GM18511 (cell line): ENCODE results near the gene FAM13B.
"Not testable (repeated sequence)": the region's sequence is repeated elsewhere in the genome, so short reads cannot be mapped to it uniquely, and the experiment has no call there.

Experiments used
- ATAC-seq: cut with Tn5 transposase; IDR thresholded peaks from one replicate; pipeline ENCODE4 v1.9.1; 2021; ENCODE audit warnings: mild to moderate bottlenecking, moderate library complexity; ENCODE audit not compliant: unreplicated experiment

The FAM13B gene

DNA sequence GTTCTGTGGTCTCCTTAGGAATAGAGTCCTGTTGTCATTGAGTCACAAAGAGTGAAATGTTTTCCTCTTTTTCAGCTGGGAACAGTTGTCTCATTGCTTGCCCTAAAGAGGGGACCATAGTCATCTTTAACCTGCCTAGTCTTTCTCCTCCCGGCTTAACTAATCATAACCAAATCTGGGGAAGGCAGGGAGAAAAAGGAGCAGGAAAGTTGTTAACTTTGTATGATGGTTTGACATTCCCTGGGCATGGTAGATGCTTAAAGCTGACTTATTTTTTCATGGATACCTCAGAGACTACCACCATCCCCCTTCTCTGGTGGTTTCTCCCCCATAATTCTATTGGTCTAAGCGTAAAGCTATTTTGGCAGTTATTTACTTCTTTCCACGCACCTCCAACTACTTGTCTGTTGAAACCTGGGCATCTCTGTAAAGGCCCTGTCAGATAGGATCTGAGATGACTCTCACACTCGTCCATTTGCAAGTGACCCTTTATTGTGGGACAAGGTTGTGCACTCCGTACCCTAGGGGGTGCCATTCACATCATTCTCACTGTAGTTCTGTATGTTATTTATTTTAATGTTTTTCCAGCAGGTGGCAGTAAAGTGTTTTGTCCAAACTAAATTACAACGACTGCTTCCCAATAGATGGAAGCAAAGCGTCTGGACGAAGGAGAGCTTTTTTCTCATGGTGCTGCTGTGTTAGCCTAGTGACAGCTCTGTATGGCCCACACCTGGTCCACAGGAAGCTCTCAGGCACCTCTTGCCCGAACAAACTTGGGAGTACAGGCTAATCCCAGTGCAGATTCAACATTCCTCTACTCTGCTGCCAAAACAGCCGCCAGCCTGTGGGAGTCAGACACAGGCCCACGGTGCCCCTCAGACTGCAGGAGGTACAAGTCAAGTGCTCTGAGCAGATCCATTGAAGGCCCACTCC, 3.0 kb upstream of the FAM13B start:
- ATAC-seq: peak; percentile 37

DNA sequence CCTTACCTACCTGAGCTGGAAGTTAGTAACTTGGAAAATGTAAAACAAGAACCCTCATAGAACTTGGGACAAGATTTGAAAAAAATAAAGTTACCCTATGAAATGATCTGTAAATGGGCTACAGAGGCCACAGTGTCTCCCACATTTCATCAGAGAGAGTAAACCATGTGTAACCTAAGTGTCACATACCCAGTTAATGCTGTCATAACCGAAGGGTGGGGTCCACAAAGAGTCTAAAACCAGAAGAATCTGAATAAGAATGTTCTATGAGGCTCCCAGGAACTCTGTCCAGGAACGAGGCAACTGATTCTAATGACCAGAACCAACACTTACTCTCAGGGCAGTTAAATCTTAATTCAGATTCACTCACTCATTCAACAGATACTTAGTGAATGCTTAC, 1.0 kb upstream of the FAM13B start:
- ATAC-seq: no peak

DNA sequence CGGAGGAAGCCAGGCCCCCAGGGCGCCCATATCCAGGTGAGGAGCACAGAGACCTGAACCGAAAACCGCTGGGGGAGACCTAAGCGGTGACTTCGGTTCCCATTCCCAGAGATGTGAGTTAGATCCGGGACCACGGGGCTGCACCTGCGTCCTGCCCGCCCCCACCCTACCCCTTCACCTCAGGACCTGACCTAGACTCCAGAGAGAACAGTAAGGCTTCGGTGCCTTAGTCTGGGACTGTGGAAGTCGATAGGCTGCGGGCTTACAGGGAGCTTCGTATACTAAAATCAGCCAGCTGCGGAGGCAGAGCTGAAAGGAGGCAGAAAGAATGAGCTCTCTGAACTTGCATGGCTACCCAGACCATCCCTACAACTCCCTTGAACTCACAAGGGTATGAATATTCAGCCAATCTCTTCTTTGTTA, 518 bp upstream of the FAM13B start:
- peak; percentile 7 for ATAC-seq

DNA sequence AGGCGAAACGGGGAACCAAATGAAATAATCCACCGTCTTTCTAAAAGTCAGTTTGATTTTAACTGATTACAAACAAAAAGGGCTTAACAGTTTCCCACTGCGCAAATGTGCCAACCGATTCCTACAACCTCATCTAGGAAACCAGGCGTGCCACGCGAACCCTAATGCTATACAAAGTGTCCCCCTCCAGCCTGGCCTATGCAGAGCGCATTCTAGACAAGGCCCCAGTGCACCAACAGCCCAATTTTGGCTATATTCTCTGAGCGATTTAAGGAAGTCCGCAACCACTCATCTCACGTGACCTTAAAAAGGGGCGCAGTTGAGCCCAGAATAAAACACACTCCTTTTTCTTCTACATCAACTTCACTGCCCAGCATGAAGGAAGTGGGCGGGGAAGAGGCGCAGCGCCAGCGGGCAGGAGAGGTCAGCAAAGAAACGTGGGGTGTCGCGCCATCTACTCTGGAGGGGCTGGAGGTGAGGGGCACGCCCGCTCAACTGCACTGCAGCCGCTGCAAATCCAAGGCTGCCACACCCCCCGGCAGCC, 779 bp downstream of the FAM13B start:
- peak; percentile 57 for ATAC-seq

DNA sequence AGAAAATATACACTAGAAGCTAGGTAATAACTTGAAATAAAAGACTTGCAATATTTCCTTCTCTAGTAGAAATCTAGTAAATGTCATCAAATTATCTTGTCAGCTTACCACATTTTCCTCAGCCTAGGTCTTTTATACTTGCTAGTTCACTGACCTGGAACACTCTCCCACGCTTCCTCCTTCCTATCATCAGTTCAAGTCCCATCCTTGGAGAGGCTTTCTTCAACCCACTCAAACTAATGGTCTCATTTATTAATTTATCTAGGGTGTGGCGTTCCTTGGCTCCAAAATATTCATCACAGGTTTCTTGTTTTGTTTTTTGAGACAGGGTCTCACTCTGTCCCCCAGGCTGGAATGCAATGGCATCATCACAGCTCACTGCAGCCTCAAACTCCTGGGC, 2.9 kb downstream of the FAM13B start:
- no peak for ATAC-seq

DNA sequence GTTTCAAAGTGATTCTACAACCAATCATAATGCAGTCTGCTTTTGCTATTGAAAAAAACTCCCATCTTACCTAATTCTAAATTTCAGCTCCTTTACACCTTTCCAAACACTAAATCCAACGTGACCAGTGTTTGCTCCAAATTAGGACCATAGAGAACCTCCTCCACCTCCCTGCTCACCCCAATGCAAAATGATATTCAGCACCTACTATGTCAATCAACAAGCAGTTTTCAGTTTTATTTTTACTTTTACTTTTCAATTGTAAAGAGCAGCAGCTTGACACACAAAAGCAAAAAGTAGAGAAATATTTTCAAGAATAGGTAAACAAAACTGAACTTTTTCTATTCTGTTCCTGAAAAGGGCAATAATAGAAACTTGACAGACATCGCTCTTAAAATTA, 3.4 kb downstream of the FAM13B start:
- ATAC-seq: no peak

DNA sequence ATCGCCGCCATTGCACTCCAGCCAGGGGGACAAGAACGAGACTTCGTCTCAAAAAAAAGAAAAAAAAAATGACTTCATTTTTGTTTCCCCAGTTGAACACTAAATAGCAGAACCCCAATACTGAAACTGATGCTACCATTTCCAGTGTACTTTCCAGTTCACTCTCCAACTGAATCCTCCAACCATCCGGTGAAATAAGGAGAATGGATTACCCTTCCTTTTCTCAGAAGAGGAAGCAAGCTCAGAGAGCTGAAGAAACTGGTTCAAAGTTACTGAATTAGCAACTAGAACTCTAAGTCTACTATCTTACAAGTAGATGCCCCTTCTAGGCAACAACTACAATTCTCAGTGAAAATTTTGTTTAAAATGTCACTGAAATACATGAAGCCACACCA, 3.9 kb downstream of the FAM13B start:
- ATAC-seq: no peak

DNA sequence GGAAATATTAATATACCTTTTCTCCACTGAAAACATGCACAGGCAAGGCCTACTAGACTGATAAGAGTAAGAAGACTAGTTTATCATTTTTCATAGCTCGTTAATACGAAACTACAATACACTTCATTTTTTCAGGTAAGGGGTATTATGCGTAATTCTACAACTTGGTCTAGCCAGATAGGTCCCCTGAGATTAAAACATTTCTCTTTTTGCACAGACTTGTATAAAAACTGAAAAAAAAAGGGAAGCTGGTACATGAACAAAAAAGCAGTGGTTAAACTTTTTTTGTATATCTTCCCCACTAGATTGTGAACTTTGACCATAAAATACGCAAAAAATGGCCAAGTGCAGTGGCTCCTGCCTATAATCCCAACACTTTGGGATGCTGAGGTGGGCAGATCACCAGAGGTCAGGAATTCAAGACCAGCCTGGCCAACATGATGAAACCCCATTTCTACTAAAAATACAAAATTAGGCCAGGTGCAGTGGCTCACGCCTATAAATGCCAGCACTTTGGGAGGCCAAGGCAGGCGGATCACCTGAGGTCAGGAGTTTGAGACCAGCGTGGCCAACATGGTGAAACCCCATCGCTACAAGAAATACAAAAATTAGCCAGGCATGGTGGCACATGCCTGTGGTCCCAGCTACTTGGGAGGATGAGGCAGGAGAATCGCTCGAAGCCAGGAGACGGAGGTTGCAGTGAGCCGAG, 4.5 kb downstream of the FAM13B start:
- not testable (repeated sequence) for ATAC-seq

DNA sequence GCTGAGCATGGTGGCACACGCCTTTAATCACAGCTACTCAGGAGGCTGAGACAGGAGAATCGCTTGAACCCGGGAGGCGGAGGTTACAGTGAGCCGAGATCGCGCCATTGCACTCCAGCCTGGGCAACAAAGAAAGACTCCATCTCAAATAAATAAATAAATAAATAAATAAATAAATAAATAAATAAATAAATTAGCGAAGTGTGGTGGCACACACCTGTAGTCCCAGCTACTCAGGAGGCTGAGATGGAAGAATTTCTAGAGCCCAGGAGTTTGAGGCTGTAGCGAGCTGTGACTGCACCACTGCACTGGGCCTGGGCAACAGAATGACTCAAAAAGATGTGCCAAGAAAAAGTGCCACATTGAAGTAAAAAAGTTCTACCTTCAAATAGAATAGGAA, 6.1 kb downstream of the FAM13B start:
- ATAC-seq: not testable (repeated sequence)

DNA sequence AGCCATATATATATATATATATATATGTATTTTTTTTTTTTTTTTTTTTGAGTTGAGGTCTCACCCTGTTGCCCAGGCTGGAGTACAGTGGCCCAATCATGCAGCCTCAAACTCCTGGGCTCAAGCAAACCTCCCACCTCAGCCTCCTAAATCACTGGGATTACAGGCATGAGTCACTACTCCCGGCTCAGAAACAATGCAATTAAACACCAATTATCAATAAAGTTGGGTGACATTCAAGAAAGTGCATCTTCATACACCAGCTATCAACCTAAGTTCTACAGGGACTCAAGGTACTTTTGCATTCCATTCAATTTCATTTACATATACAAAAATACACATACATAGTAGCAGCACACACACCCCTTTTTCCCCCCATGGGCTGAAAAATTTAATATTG, 7.6 kb downstream of the FAM13B start:
- ATAC-seq: no peak

DNA sequence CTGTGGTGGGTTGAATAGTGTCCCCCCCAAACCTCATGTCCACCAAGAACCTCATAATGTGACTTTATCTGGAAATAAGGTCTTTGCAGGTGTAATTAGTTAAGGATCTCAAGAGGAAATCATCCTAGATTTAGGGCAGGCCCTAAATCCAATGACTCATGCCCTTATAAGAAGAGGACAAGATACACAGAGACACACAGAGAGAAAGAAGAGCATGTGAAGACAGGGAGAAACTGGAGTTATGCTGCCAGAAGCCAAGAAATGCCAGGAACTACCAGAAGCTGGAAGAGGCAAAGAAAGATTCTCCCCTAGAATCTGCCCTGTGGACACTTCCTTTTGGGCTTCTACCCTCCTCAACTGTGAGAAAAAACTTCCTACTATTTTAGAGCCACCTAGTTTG, 8.8 kb downstream of the FAM13B start:
- ATAC-seq: no peak

DNA sequence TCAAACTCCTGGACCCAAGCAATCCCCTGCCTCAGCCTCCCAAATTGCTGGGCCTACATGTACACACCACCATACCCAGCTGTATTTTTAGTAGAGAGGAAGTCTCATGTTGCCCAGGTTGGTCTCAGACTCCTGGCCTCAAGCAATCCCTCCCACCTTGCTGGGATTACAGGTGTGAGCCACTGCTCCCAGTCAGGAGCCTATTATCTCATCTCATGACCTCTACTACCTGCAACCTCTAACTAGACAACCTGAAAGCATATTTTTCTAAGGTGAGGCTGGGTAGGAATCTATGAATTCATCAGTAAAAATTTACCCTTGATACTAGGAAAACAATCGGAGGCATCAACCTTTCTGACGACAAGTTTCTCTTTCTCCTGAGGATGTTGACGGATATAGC, 10.0 kb downstream of the FAM13B start:
- no peak for ATAC-seq

DNA sequence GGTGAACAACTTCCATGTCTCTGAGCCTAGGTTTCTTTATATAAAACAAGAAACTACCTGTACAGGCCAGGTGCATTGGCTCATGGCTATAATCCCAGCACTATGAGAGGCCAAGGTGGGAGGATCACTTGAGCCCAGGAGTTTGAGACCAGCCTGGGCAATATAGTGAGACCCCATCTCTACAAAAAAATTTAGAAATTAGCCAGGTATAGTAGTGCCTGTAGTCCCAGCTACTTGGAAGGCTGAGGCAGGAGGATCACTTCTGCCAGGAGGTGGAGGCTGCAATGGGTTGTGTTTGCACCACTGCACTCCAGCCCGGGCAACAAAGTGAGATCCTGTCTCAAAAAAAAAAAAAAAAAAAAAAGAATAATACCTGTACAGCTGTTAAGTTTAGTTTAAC, 11.1 kb downstream of the FAM13B start:
- ATAC-seq: no peak

DNA sequence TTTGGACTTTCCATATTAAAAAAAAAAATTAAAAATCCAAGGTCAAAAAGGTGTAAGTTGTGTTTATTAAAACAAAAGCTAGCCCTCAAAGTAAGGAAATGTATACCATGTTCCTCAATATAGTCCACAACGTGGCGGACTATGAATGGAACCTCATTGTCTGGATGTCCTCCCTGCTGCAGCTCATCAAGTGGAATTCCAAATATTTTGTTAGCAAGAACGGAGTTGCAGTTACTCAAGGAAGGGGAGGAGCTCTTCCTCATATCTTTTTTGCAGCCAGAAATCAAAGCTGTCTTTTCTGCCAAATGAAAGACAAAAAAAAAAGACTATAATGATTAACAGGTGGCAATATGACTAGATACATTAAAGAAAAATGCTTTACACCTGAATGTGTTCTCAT, 14.0 kb downstream of the FAM13B start:
- no peak for ATAC-seq

DNA sequence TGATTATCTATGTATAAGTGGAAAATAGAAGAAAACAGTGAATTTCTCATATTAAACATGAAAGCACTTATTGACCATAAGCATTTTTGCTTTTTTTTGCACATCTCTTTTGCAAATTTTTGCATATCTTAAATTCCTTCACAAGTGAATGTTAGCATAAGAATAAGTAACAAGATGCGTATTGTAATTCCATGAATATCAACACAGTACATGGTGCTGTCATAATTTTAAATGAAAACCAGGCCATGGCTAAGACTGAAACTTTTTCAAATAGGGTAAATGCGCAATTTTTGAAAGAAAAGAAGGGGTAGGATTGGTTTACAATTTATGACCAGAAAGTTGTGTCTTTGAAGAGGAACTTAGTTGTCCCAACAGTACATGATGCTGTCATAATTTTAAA, 17.0 kb downstream of the FAM13B start:
- ATAC-seq: no peak

DNA sequence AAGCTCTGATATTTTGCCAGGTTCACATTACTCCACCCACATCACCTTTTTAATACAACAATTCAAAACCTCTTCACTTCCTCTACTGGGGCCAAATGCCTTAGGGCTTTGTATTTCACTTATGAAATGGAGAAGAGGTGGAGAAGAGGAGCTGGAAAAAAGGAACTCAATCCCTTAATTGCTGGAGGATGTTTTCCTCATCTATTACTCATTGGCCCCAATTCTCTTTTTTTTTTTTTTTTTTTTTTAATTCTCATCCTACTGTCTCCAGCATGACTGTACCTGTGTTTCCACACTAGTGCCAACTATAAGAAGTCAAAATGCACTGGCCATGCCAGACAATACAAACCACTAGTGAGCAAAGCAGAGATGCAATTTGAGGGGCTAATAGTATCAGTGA, 20.9 kb downstream of the FAM13B start:
- no peak for ATAC-seq

DNA sequence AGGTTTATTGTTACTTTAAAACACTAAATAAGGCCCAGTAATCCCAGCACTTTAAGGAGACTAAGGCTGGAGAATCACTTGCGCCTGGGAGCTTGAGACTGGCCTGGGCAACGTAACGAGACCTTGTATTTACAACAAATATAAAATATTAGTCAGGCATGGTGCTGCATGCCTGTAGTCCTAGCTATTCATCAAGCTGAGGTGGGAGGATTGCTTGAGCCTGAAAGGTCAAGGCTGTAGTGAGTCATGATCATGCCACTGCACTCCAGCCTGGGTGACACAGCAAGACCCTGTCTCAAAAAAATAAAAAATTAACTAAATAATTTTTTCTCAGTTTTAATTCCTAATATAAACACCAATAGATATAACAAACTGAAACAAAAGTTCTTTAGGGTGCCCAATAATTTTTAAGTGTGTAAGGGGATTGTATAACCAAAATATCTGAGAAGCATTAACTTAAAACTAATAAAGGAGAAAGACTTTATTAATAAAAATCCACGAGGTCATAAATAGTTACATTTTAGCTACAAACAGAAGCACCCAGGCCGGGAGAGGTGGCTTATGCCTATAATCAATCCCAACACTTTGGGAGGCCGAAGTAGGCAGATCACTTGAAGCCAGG, 32.7 kb downstream of the FAM13B start:
- ATAC-seq: no peak

DNA sequence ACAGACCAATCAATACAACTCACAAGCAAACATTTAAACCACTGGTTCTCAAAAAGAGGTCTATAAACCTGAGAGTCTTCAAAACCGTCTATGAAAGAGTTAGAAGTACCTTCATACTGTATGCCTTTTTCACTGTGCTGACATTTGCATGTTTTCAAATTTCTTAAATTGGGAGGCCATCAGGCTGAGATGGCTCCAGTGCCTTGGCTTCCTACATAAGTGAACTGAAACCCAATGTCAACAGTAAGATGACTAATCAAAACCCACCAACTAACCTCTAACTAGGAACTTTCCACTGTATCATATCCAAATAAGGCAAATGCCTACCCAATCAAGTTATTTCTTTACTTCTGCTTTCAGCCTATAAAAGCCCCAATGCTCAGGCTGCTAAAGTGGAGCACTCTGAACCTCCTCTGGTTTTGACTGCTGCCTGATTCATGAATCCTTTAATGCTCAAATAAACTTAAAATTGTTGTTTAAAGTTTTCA, 35.1 kb downstream of the FAM13B start:
- ATAC-seq: no peak

DNA sequence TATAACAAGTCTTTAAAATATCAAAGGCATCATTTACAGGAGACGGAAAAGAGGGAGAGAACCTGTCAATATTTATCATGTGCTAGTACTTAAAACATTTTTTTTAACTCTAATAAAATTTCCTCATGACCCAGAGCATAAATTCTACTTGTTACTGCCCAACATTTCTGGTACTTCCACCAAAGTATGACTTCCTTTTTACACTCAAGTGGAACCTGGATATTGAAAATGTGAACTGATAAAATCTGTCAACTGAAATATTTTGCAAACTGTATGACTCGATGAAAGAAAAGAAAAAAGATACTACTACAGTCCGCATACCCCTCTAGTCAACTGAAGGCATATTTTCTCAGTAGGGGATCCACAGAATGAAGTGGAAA, 37.1 kb downstream of the FAM13B start:
- no peak for ATAC-seq

DNA sequence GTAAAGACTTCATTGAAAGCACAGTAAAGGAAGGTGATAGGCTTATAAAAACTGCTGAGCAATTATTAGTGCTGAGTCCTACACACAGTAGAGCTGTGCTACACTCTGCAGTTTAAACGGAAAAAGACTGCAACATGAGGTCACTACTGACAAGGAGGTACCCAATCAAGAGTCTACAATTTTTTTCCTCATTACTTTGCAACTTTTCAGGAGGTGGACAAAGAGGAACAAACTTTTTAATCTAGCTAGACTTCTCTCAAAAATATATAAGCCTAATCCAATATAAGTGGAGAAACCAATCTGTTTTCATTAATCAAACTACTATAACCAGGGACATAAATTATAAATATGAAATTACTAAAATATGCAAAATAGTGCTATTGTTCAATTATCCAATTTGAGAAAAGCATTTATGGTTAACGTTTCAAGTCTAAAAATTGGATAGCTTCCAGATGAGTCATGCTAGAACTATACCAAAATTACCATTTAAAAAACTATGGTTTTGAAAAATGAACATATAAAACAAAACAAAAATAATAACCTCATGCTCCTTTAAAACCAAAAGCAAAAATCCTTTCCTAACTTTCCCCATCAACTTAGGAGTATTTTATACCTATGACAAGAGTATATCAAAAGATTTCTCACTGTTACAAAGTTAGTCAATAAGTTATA, 37.7 kb downstream of the FAM13B start:
- ATAC-seq: no peak

DNA sequence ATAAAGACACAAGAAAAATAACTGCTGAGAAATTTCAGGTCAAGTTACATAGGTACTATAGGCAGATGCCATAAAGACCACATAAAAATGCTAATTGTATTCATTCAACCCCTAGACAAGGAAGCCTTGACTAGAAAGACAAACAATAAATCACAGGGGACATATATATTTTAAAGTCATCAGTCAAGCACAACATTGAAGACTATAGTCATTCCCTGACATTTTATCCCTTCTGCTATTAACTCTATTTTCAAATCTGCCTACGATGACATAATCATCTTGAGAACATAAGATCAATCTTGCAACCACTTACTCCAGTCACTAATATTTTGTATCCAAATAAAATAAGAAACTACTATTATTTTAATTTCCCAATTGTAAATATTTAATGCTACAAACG, 38.3 kb downstream of the FAM13B start:
- no peak for ATAC-seq
